H9 (cell line): ENCODE measurements around the gene PPFIA2. TPM values are rescaled to one million over a fixed set of nuclear protein-coding genes. Genes with fewer than 3 reads are reported as not detected.

Experiments
- DNase-seq: peaks from one replicate; pipeline ENCODE4 v3.0.0-alpha.2; 2017
- H2AFZ ChIP-seq: one replicate; pipeline ENCODE4 v1.6.1; 2013; ENCODE audit warnings: mild to moderate bottlenecking, low read length, control low read depth, moderate library complexity
- H2AK5ac ChIP-seq: 2 replicates; pipeline ENCODE4 v1.6.1; 2013; ENCODE audit warnings: low read length, control low read depth, mixed read lengths; ENCODE audit not compliant: insufficient read length
- H2BK120ac ChIP-seq: one replicate; pipeline ENCODE4 v1.6.1; 2013; ENCODE audit warnings: low read depth, mild to moderate bottlenecking, low read length, control low read depth, inconsistent platforms; ENCODE audit not compliant: poor library complexity, severe bottlenecking
- H2BK12ac ChIP-seq: 2 replicates; pipeline ENCODE4 v1.6.1; 2013; ENCODE audit warnings: low read length, control low read depth, mixed read lengths, low read depth; ENCODE audit not compliant: insufficient read length
- H2BK15ac ChIP-seq: 2 replicates; pipeline ENCODE4 v1.6.1; 2013; ENCODE audit warnings: low read depth, low read length, control low read depth
- H2BK20ac ChIP-seq: one replicate; pipeline ENCODE4 v1.6.1; 2013; ENCODE audit warnings: low read depth, mild to moderate bottlenecking, low read length, control low read depth, inconsistent platforms; ENCODE audit not compliant: poor library complexity, severe bottlenecking
- H2BK5ac ChIP-seq: 2 replicates; pipeline ENCODE4 v1.6.1; 2013; ENCODE audit warnings: low read length, control low read depth, mixed read lengths; ENCODE audit not compliant: insufficient read length
- H3K14ac ChIP-seq: 2 replicates; pipeline ENCODE4 v1.6.1; 2013; ENCODE audit warnings: low read length, control low read depth; ENCODE audit not compliant: insufficient read depth
- H3K18ac ChIP-seq: 2 replicates; pipeline ENCODE4 v1.6.1; 2013; ENCODE audit warnings: low read depth, mild to moderate bottlenecking, mixed read lengths, low read length, control low read depth; ENCODE audit not compliant: insufficient read length
- H3K23ac ChIP-seq: 2 replicates; pipeline ENCODE4 v1.6.1; 2013; ENCODE audit warnings: low read length, control low read depth, mixed read lengths, low read depth; ENCODE audit not compliant: insufficient read length
- H3K23me2 ChIP-seq: 2 replicates; pipeline ENCODE4 v1.6.1; 2013; ENCODE audit warnings: low read depth, mild to moderate bottlenecking, mixed read lengths, low read length, control low read depth; ENCODE audit not compliant: insufficient read length, poor library complexity, severe bottlenecking
- H3K27ac ChIP-seq: 2 replicates; pipeline ENCODE4 v1.5.1; 2013; ENCODE audit warnings: low read length, control low read depth, mixed read lengths, low read depth; ENCODE audit not compliant: insufficient read length
- H3K27me3 ChIP-seq: 2 replicates; pipeline ENCODE4 v1.6.1; 2013; ENCODE audit warnings: low read length, control low read depth, inconsistent platforms; ENCODE audit not compliant: insufficient read depth
- H3K4ac ChIP-seq: 2 replicates; pipeline ENCODE4 v1.6.1; 2013; ENCODE audit warnings: low read depth, mild to moderate bottlenecking, control low read depth, inconsistent platforms, low read length, moderate library complexity
- H3K4me1 ChIP-seq: 2 replicates; pipeline ENCODE4 v1.6.1; 2013; ENCODE audit warnings: low read length, control low read depth, inconsistent platforms; ENCODE audit not compliant: insufficient read depth
- H3K4me2 ChIP-seq: 2 replicates; pipeline ENCODE4 v1.6.1; 2013; ENCODE audit warnings: low read length, control low read depth, mixed read lengths; ENCODE audit not compliant: insufficient read length, insufficient read depth
- H3K56ac ChIP-seq: 2 replicates; pipeline ENCODE4 v1.6.1; 2013; ENCODE audit warnings: low read depth, mild to moderate bottlenecking, mixed read lengths, low read length, control low read depth; ENCODE audit not compliant: insufficient read length
- H3K79me1 ChIP-seq: 2 replicates; pipeline ENCODE4 v1.6.1; 2013; ENCODE audit warnings: low read depth, mild to moderate bottlenecking, moderate library complexity, low read length, control low read depth, inconsistent platforms; ENCODE audit not compliant: insufficient read depth, poor library complexity, severe bottlenecking
- H3K79me2 ChIP-seq: 2 replicates; pipeline ENCODE4 v1.6.1; 2013; ENCODE audit warnings: low read length, control low read depth, inconsistent platforms; ENCODE audit not compliant: insufficient read depth
- H3K9ac ChIP-seq: 2 replicates; pipeline ENCODE4 v1.6.1; 2013; ENCODE audit warnings: low read length, control low read depth, mixed read lengths; ENCODE audit not compliant: insufficient read length; ENCODE audit errors: extremely low read depth
- H3K9me3 ChIP-seq: one replicate; pipeline ENCODE4 v1.6.1; 2013; ENCODE audit warnings: low read depth, low read length, inconsistent platforms; ENCODE audit not compliant: control insufficient read depth
- H3T11ph ChIP-seq: one replicate; pipeline ENCODE4 v1.6.1; 2013; ENCODE audit warnings: mild to moderate bottlenecking, low read length, control low read depth, inconsistent platforms
- H4K20me1 ChIP-seq: one replicate; pipeline ENCODE4 v1.6.1; 2013; ENCODE audit not compliant: control insufficient read depth, insufficient read length, insufficient read depth
- H4K5ac ChIP-seq: 2 replicates; pipeline ENCODE4 v1.6.1; 2013; ENCODE audit warnings: low read depth, mild to moderate bottlenecking, mixed read lengths, low read length, control low read depth; ENCODE audit not compliant: insufficient read length
- H4K8ac ChIP-seq: replicated peaks from 2 replicates; pipeline ENCODE4 v1.6.1; 2013; ENCODE audit warnings: low read length, control low read depth, mixed read lengths, low read depth; ENCODE audit not compliant: insufficient read length
- H4K91ac ChIP-seq: 2 replicates; pipeline ENCODE4 v1.6.1; 2013; ENCODE audit warnings: low read depth, mild to moderate bottlenecking, moderate library complexity, mixed read lengths, low read length, control low read depth; ENCODE audit not compliant: insufficient read length
- H3K27ac Mint-ChIP-seq, 3 experiments: 2 replicates in 2 of 3; 3 replicates in 1 of 3; pipeline ENCODE4 v1.8.0; 2020 to 2021; ENCODE audit warnings: mixed read lengths in 3 of 3, mild to moderate bottlenecking in 1 of 3, moderate library complexity in 1 of 3
- H3K27me3 Mint-ChIP-seq: 2 replicates; pipeline ENCODE4 v1.8.0; 2021; ENCODE audit warnings: low read depth, mild to moderate bottlenecking, moderate library complexity, mixed read lengths
- H3K36me3 Mint-ChIP-seq, 3 experiments: 2 replicates in 2 of 3; 3 replicates in 1 of 3; pipeline ENCODE4 v1.8.0; 2020 to 2021; ENCODE audit warnings: low read depth in 3 of 3, mixed read lengths in 3 of 3; ENCODE audit not compliant: insufficient read depth in 1 of 3
- H3K4me1 Mint-ChIP-seq, 2 experiments: 2 replicates each; pipeline ENCODE4 v1.8.0; 2020; ENCODE audit warnings: mixed read lengths in 2 of 2
- H3K4me3 Mint-ChIP-seq, 2 experiments: 2 replicates in 1 of 2; 3 replicates in 1 of 2; pipeline ENCODE4 v1.8.0; 2020 to 2021; ENCODE audit warnings: mild to moderate bottlenecking in 2 of 2, mixed read lengths in 2 of 2, moderate library complexity in 1 of 2
- H3K9me3 Mint-ChIP-seq, 2 experiments: 2 replicates in 1 of 2; 3 replicates in 1 of 2; pipeline ENCODE4 v1.8.0; 2020; ENCODE audit warnings: mild to moderate bottlenecking in 2 of 2, mixed read lengths in 2 of 2, moderate library complexity in 1 of 2
- WGBS: extraction: QIAGEN DNeasy Blood & Tissue Kit; methylation state at CpG from one replicate; pipeline ENCODE4 v1.1.7; 2013; ENCODE audit warnings: missing lambda C conversion rate, low lambda C conversion rate, mixed read lengths; ENCODE audit not compliant: insufficient read length; ENCODE audit errors: extremely low coverage; 5-methylcytosine and 5-hydroxymethylcytosine counted together
- total RNA-seq: library from RNA; stranded (reverse); gene quantifications from 2 replicates; pipeline ENCODE4 v1.2.1, GENCODE V29; 2021
- TF ChIP-seq, protein P1 (sequence below): fragments of 200-600 bp; sonication (generic); conservative IDR thresholded peaks from 3 replicates; pipeline ENCODE4 v1.8.0; 2021; ENCODE audit warnings: antibody characterized with exemption, mild to moderate bottlenecking

Gene PPFIA2
- total RNA-seq, 1 experiment from 2014 or later, result 1.3 TPM

- no peak for DNase-seq
- H3K4ac ChIP-seq, result no peak overlapping the region
- H4K8ac ChIP-seq, result no peak overlapping the region
- H3K79me1 ChIP-seq, result no peaks in the 10 kb centered on the region
- H2BK5ac ChIP-seq, result no peak overlapping the region
- no peak overlapping the region for H2AFZ ChIP-seq
- no peaks in the 10 kb centered on the region for H3K4me1 ChIP-seq
- Mint-ChIP-seq H3K36me3 (no peaks in the 10 kb centered on the region), H3K27ac (no peak overlapping the region), H3K27me3 (no peaks in the 10 kb centered on the region), H3K9me3 (no peaks in the 10 kb centered on the region), H3K4me1 (no peaks in the 10 kb centered on the region), H3K4me3 (no peak overlapping the region)
- no peaks in the 10 kb centered on the region for H3K27me3 ChIP-seq
- H2AK5ac ChIP-seq, result no peak overlapping the region
- no peaks in the 10 kb centered on the region for H3K9me3 ChIP-seq
- no peaks in the 10 kb centered on the region for H3K79me2 ChIP-seq
- no peak overlapping the region for H4K91ac ChIP-seq
- no peak overlapping the region for H3K18ac ChIP-seq
- H3K23ac ChIP-seq, result no peak overlapping the region
- WGBS, result no CpG with 5 or more reads among the region's 2 CpGs
- no peak overlapping the region for H2BK15ac ChIP-seq
- H2BK12ac ChIP-seq, result no peak overlapping the region
- no peak overlapping the region for H3K56ac ChIP-seq
- no peak overlapping the region for H3K14ac ChIP-seq
- H3T11ph ChIP-seq, result no peak overlapping the region
- no peak overlapping the region for H2BK120ac ChIP-seq
- no peak overlapping the region for H2BK20ac ChIP-seq
- H4K5ac ChIP-seq, result no peak overlapping the region
- TF ChIP-seq, protein P1, sequence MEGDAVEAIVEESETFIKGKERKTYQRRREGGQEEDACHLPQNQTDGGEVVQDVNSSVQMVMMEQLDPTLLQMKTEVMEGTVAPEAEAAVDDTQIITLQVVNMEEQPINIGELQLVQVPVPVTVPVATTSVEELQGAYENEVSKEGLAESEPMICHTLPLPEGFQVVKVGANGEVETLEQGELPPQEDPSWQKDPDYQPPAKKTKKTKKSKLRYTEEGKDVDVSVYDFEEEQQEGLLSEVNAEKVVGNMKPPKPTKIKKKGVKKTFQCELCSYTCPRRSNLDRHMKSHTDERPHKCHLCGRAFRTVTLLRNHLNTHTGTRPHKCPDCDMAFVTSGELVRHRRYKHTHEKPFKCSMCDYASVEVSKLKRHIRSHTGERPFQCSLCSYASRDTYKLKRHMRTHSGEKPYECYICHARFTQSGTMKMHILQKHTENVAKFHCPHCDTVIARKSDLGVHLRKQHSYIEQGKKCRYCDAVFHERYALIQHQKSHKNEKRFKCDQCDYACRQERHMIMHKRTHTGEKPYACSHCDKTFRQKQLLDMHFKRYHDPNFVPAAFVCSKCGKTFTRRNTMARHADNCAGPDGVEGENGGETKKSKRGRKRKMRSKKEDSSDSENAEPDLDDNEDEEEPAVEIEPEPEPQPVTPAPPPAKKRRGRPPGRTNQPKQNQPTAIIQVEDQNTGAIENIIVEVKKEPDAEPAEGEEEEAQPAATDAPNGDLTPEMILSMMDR, result no peak
- H3K27ac ChIP-seq, result no peak overlapping the region
- no peaks in the 10 kb centered on the region for H3K23me2 ChIP-seq
- no peak overlapping the region for H3K4me2 ChIP-seq
- no peak overlapping the region for H3K9ac ChIP-seq
- H4K20me1 ChIP-seq, result no peaks in the 10 kb centered on the region
Observed at GRCh38 chr12:81365284-81365683, 393.9 kb downstream of the PPFIA2 start.
